Neural progenitor cell (in vitro differentiated cells): ENCODE results near the gene MS4A6A.

Experiments
- CTCF ChIP-seq: fragments of 200-600 bp; sonication (generic); IDR thresholded peaks from 2 replicates; pipeline ENCODE4 v1.5.1; 2017; ENCODE audit warnings: antibody characterized with exemption, mild to moderate bottlenecking
- EZH2 ChIP-seq: fragments of 200-600 bp; sonication (generic); IDR thresholded peaks from 2 replicates; pipeline ENCODE4 v1.6.1; 2017; ENCODE audit warnings: antibody characterized with exemption, mild to moderate bottlenecking, moderate library complexity
- EZH2phosphoT487 ChIP-seq: fragments of 200-600 bp; sonication (generic); IDR thresholded peaks from 2 replicates; pipeline ENCODE4 v1.6.1; 2017; ENCODE audit warnings: antibody characterized with exemption

GRCh38 chr11:60182541-60183330 is at the start of gene MS4A6A:
- TF ChIP-seq CTCF (no peak), EZH2 (no peak), EZH2phosphoT487 (no peak)
